ENCODE data around the gene TRIM28. TPM values are rescaled to one million over a fixed set of nuclear protein-coding genes. Genes with fewer than 3 reads are reported as not detected.

The TRIM28 gene
- polyA plus RNA-seq, 1 donor from 2014 or later, result 256 TPM

DNA sequence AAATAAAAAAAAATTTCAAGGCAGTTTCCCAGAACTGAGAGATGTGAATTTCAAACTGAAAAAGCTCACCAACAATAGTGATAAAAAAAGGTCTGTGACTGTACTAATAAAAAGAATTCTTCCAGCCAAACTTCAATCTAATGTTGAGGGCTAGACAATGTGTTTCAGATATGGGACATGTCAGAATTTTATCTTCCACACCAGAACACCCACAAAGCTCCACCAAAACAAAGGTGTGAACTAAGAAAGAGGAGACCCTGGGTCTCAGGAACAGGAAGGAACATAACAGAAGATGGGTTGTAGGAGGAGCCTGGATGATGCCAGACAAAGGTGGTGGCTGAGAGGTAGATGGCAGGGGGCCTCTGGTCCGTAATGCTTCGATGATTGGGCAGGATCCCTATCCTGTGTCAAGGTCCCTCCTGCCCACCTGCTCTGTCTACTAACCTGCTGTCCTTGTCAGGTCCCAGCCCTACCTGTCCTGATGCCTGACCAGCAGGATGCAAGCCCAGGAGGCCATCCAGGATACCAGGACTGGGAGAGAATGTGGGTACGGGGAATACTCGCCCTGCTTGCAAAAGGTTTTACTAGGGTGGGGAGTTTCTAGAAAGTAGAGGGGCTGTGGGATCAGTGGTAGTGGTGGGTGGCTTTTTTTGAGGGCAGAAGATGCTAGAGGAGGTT, 24.7 kb downstream of the TRIM28 start:
- H3K9me3 ChIP-seq (ENCODE audit: low read length), result no peaks in the 10 kb centered on the region
- H3K27ac ChIP-seq (ENCODE audit: low read length), result no peak overlapping the region
- H3K9ac ChIP-seq (ENCODE audit: low read length), result no peak overlapping the region
- TF ChIP-seq RAD21 (conservative IDR thresholded peaks at IDR 0.05), result no peak
- TF ChIP-seq MXI1 (conservative IDR thresholded peaks at IDR 0.05; ENCODE audit: poor library complexity, severe bottlenecking), result no peak
- TF ChIP-seq, protein P1, sequence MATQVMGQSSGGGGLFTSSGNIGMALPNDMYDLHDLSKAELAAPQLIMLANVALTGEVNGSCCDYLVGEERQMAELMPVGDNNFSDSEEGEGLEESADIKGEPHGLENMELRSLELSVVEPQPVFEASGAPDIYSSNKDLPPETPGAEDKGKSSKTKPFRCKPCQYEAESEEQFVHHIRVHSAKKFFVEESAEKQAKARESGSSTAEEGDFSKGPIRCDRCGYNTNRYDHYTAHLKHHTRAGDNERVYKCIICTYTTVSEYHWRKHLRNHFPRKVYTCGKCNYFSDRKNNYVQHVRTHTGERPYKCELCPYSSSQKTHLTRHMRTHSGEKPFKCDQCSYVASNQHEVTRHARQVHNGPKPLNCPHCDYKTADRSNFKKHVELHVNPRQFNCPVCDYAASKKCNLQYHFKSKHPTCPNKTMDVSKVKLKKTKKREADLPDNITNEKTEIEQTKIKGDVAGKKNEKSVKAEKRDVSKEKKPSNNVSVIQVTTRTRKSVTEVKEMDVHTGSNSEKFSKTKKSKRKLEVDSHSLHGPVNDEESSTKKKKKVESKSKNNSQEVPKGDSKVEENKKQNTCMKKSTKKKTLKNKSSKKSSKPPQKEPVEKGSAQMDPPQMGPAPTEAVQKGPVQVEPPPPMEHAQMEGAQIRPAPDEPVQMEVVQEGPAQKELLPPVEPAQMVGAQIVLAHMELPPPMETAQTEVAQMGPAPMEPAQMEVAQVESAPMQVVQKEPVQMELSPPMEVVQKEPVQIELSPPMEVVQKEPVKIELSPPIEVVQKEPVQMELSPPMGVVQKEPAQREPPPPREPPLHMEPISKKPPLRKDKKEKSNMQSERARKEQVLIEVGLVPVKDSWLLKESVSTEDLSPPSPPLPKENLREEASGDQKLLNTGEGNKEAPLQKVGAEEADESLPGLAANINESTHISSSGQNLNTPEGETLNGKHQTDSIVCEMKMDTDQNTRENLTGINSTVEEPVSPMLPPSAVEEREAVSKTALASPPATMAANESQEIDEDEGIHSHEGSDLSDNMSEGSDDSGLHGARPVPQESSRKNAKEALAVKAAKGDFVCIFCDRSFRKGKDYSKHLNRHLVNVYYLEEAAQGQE (IDR thresholded peaks at IDR 0.05; ENCODE audit: borderline replicate concordance), result no peak
- TF ChIP-seq, protein P2, sequence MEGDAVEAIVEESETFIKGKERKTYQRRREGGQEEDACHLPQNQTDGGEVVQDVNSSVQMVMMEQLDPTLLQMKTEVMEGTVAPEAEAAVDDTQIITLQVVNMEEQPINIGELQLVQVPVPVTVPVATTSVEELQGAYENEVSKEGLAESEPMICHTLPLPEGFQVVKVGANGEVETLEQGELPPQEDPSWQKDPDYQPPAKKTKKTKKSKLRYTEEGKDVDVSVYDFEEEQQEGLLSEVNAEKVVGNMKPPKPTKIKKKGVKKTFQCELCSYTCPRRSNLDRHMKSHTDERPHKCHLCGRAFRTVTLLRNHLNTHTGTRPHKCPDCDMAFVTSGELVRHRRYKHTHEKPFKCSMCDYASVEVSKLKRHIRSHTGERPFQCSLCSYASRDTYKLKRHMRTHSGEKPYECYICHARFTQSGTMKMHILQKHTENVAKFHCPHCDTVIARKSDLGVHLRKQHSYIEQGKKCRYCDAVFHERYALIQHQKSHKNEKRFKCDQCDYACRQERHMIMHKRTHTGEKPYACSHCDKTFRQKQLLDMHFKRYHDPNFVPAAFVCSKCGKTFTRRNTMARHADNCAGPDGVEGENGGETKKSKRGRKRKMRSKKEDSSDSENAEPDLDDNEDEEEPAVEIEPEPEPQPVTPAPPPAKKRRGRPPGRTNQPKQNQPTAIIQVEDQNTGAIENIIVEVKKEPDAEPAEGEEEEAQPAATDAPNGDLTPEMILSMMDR (IDR thresholded peaks at IDR 0.05; ENCODE audit: poor library complexity, severe bottlenecking), result no peak
- TF ChIP-seq SMC3 (conservative IDR thresholded peaks at IDR 0.05; ENCODE audit: poor library complexity), result no peak
- no peak for TF ChIP-seq POLR2AphosphoS5 (IDR thresholded peaks at IDR 0.05)
- no peak for TF ChIP-seq EP300 (conservative IDR thresholded peaks at IDR 0.05; ENCODE audit: poor library complexity, severe bottlenecking)
- no peak for TF ChIP-seq TAF1 (IDR thresholded peaks at IDR 0.05; ENCODE audit: low read depth)
- TF ChIP-seq EZH2 (IDR thresholded peaks at IDR 0.05; ENCODE audit: borderline replicate concordance, insufficient read depth, low read length, poor library complexity, severe bottlenecking), result no peak
- no peaks in the 10 kb centered on the region for H3K27me3 ChIP-seq (ENCODE audit: insufficient read depth, low read depth, low read length)
- H3K36me3 ChIP-seq (ENCODE audit: insufficient read depth, low read length), result no peaks in the 10 kb centered on the region
- H4K20me1 ChIP-seq (ENCODE audit: insufficient read depth), result no peaks in the 10 kb centered on the region
- no peak overlapping the region for H3K4me3 ChIP-seq (ENCODE audit: low read length)
- no peak overlapping the region for H2AFZ ChIP-seq (ENCODE audit: low read depth, low read length)
- H3K9me2 ChIP-seq (ENCODE audit: insufficient read depth, low read length), result no peaks in the 10 kb centered on the region
- H3K79me2 ChIP-seq (replicated peaks; ENCODE audit: insufficient read depth, low read length), result no peaks in the 10 kb centered on the region
- H3F3A ChIP-seq (ENCODE audit: insufficient read depth, low read length, poor library complexity, severe bottlenecking), result no peaks in the 10 kb centered on the region
- H3K4me2 ChIP-seq (ENCODE audit: low read length), result no peak overlapping the region

DNA sequence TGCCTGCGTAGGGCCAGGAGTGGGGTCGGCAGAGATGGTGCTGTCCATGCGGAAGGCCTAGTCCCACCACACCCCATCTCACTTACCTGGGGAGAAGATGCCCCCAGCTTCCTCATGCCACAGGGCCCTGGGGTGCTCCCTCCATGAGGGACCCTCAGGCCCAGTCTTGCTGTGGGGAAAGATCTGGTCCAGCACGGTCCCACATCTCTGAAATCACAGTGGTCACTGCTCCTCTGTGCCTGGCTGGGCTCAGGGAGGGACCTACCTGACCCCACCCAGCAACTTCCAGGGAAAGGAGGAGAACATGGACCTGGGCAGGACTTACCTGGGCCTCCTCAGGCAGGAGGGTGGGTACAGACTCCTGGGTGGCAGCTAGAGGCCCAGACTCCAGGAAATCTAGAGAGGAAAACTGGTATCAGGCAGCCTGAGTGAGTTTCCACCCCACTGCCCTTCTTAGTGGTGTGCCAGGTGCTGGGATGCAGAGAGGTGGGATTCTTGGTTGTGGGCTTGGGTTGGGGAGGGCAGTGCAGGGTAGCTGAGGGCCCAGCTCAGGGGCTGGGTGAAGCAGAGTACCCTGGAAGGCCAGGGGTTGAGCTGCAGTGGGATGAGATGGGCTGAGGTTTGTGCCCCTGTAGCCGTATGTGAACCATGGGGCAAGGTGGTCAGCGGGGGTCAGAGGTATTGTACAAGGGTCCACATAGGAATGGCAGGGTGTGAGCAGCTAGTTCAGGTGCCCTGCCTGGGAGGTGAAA, 25.5 kb downstream of the TRIM28 start:
- no peaks in the 10 kb centered on the region for H3F3A ChIP-seq (ENCODE audit: insufficient read depth, low read length, poor library complexity, severe bottlenecking)
- no peak overlapping the region for H3K4me3 ChIP-seq (ENCODE audit: low read length)
- no peaks in the 10 kb centered on the region for H3K27me3 ChIP-seq (ENCODE audit: insufficient read depth, low read depth, low read length)
- no peak overlapping the region for H2AFZ ChIP-seq (ENCODE audit: low read depth, low read length)
- no peaks in the 10 kb centered on the region for H3K9me3 ChIP-seq (ENCODE audit: low read length)
- TF ChIP-seq POLR2AphosphoS5 (IDR thresholded peaks at IDR 0.05) (no peak), EZH2 (IDR thresholded peaks at IDR 0.05; ENCODE audit: borderline replicate concordance, insufficient read depth, low read length, poor library complexity, severe bottlenecking) (no peak), EP300 (conservative IDR thresholded peaks at IDR 0.05; ENCODE audit: poor library complexity, severe bottlenecking) (no peak), SMC3 (conservative IDR thresholded peaks at IDR 0.05; ENCODE audit: poor library complexity) (no peak), TAF1 (IDR thresholded peaks at IDR 0.05; ENCODE audit: low read depth) (no peak), RAD21 (conservative IDR thresholded peaks at IDR 0.05) (no peak), MXI1 (conservative IDR thresholded peaks at IDR 0.05; ENCODE audit: poor library complexity, severe bottlenecking) (no peak)
- TF ChIP-seq, protein P2 (IDR thresholded peaks at IDR 0.05; ENCODE audit: poor library complexity, severe bottlenecking), result no peak
- TF ChIP-seq, protein P1 (IDR thresholded peaks at IDR 0.05; ENCODE audit: borderline replicate concordance), result no peak
- no peaks in the 10 kb centered on the region for H3K9me2 ChIP-seq (ENCODE audit: insufficient read depth, low read length)
- no peaks in the 10 kb centered on the region for H4K20me1 ChIP-seq (ENCODE audit: insufficient read depth)
- H3K36me3 ChIP-seq (ENCODE audit: insufficient read depth, low read length), result no peaks in the 10 kb centered on the region
- H3K27ac ChIP-seq (ENCODE audit: low read length), result no peak overlapping the region
- H3K79me2 ChIP-seq (replicated peaks; ENCODE audit: insufficient read depth, low read length), result no peaks in the 10 kb centered on the region
- H3K4me2 ChIP-seq (ENCODE audit: low read length), result no peak overlapping the region
- H3K9ac ChIP-seq (ENCODE audit: low read length), result no peak overlapping the region
